Fibroblast of skin of right quadriceps (primary cell): ENCODE data around the gene CACNA1S.
A peak's percentile ranks its signal among the peaks of the same experiment; 100 is the strongest.

Source experiments
- DNase-seq: peaks from one replicate; pipeline ENCODE4 v3.0.0-alpha.2; 2013

CACNA1S gene

DNA sequence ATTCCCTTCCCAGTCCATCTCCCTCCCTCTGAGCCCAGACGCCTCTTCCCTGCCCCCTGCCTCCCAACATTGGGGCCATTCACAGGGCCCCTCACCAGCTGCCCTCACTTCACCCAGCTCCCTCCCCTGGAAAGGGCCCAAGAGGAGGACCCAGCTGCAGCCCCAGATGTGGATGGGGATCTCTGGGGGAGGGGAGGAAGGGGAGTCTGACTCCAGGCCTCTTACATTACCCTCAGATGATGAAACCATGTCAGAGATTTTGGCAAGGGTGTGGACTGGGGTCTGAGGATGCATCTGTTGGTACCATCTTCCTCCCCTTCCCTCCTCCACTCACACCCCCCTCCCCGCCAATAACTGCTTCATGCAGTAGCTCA, 87.6 kb downstream of the CACNA1S start:
- no peak for DNase-seq

DNA sequence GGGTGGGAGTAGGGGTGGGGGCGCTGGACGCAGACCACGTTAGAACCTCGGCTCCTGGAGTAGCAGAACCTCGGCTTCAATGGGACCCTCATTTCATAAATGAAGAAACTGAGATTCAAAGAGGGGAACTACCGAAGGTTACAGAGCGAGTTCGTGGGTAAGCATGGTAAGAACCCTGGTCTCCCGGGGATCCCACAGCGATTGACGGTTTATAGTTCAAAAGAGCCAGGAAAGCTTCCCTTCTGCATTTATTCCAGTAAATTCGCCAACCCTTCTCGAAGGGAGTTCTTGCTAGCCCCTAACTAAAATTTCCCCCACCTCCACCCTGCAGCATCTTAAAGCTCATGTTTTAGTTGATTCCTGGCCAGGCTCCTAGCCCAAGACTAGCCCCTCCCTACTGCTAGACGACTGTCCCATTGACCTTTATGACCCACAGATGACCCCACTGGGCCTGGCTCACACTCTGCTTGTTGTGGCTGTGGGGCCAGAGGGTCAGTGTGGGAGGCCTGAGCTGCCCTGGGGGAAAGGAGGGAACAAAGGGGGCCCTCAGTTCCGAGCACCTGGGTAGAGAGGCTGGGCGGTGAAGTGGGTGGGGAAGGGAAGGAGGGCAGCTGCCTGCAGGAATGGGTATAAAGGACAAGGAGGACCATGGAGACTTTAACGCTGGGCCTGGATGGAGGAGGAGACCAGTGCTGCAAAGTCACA, 88.2 kb downstream of the CACNA1S start:
- DNase-seq: no peak

DNA sequence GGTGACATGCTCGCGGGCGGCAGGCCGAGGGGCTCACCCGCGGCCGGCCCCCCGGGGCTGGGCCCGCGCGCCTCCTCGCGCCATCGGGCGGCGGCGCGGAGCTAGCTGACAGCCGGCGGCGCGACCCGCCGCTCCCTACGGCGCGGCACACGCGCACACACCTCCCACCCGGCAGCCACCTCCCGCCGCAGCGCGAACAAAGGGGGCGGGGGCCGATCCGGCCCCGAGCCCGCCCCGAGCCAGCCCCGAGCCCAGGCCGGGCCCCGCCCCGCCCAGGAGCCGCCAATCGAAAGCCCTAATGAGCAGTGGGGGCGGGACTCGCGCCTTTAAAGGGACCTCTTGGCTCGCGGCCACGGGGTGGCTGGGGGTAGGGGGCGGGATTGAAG, 88.7 kb downstream of the CACNA1S start, which contains the start of gene KIF21B:
Gene KIF21B (minus strand): TSS at position 198 of the 386 bp plus-strand sequence. CDS start 331 bp downstream, outside the sequence.
- DNase-seq: peak; percentile 75

DNA sequence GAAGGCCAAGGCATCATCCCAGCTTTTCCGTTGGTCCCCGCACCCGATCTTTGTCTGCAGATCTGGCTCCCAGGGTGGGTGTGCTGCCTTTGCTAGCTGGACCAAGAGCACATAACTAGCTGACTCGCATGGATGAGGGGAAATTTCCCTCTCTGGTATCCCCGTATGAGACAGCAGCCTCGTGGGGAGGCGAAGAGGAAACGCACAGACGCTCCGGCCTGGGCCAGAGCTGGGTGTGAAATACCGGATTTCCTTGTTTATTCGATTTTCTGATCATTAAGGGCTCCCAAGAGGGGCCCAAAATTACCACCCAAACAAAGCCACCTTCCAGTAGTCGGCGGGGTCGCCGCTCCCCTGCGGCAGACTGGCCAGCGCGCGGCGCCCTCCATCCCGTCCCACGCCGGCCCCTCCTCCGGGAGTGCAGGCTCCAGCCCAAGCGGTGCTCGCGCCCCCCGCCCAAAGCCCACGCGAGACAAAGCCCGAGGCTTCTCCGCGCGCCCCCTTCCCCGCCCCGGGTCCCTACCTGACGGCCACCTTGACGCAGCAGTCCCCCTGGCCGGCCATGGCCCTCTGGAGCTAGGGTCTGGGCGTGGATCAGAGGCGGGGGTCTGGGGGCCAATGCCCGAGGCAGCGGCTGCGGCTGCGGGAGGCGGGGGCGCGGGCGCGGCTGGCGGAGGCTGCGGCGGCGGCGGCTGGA, 89.3 kb downstream of the CACNA1S start:
- DNase-seq: no peak

DNA sequence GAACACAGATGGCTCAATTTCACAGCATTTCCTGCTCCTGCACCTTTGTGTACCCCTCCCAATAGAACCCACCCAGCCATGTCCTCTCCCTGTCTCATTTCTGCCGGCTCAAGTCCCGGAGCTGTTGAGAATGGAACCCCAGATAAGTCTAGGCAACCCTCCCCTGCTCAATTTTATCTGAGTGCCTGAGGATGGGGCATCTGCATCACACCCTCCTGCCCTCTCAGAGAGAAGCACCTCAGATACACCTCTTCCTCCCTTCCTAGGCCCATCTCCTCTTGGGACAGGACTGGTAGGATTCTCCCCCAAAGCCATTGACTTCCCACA, 89.8 kb downstream of the CACNA1S start:
- no peak for DNase-seq

DNA sequence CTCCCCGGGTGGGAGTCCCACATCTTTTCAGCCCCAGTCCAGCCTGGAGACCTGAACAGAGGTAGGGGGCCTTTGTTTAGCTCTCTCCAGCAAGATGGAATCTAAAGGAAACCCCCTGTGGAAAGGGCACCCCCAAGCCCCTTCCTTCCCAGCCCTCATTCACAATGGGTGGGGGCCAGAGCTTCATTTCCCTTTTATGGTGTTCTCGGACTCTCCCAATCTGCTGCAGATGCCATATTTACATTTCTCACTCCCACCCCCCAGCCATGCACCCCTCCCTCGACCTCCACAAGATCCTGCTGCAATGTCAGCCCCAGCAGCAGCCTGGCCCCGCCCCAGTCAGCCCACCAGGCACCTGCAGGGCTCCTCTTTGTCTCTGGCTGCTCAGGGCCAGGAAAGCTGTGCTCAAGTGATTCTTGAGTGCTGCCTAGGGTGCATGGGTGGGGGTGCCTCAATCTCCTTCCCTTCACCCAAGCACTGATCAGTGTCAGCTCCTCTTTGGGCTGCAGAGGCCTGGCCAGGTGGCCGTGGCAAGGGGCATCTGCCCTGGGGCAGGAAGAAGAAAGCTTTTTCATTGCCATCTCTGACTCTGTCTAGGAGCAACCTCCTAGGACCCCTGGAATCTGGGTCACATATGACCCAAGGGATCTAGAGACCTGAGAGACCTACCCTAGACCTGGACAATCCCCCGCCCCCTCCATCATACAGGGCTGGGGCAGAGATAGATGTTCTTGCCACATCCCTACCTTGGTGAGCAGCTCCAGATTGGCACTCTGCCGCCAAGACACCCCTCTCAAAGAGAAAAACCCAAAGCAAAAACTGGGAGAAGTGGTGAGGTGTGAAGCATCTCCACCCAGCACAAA, 90.4 kb downstream of the CACNA1S start:
- DNase-seq: no peak

DNA sequence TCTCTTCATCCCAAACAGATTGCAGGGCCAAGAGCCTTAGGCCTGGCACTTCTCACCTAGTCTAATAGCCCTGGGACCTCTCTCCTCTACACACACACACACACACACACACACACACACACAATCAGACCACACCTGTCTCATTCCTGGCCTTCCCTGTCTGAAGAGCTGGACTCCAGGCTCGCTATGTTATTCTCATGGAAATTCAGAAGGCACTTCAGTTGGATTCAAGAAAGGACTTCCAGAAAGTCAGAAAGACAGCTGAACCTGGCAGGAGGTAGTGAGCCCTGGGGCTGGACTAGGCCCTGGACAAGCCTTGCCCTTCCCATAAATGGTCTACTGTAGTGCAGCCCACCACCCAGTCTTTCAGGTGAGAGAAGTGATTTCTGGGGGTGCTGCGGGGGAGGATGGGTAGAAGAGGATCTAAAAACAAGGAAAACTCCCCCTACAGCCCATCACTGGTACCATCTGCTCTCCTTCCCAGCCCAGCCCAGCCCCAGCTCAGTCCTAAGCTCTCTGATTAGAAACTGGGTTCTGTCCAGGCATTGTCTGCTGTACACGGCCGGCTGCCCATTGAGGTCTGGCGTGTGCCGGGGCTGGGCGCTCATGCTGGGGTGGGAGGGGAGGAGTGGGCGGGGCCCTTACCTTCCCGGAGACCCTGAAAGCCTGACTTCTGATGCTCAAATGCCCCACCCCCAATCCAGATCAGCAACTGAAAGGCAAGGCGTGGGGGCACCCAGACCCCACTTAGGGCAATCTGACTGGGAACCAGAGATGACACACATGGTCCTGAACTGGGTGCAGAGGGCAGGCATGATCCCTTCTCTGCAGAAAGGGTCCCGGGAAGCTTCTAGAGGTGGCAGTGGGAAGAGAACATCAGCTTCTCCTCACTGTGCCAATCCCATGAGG, 91.3 kb downstream of the CACNA1S start:
- DNase-seq: no peak

DNA sequence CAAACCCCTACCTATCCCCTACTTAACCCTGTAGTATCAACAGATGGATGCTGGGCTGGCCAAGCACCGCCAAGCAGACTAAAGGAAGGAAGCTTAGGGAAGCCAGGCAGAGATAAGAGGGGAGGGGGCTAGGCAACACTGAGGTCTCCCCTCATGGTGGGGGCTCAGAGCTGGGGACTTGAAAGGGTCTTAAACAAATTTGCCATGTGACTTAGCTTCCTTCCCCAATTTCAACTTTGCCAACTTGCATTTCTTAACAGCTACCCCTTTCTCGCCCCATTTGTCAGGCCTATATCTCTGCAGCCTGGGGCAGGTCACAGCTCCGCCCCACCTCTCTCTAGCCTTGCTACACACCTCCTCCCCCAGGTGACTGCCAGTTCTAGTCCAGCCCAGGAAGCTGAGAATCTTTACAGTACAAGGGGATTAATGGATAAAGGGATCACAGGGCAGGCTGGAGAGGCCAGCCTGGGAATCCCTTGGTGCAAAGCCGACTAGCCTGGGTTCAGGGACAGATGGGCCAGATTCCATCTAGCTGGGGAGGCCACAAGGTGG, 92.1 kb downstream of the CACNA1S start:
- DNase-seq: no peak

DNA sequence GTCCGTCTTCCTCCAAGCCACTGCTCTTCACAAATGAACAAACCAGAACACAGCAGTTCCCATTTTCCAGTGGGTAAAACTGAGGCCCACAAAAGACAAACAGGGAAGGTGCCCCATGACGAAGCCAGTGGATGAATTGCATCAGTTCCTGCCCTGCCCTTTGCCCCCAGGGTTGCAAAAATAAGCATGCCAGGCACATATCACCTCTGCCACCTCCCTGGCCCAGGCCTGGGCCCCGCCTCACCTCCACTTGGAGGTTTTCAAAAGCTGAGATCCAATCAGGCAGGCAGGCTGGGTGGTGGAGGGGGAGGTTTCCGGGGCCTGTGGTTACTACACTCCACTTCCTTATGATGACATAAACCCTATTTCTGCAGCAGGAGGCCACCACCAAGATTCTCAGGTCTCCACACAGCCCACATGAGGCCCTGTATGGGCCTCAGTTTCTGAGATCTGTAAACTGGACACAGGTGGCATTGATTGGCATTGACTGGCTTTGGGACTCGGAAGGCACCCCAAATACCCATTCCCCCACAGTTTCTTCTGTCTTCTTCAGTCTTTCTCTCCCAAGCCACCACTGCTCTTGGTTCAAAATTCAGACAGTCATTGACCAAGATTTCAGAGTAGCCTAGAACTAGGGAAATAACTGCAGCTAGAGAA, 92.8 kb downstream of the CACNA1S start:
- DNase-seq: peak; percentile 64

DNA sequence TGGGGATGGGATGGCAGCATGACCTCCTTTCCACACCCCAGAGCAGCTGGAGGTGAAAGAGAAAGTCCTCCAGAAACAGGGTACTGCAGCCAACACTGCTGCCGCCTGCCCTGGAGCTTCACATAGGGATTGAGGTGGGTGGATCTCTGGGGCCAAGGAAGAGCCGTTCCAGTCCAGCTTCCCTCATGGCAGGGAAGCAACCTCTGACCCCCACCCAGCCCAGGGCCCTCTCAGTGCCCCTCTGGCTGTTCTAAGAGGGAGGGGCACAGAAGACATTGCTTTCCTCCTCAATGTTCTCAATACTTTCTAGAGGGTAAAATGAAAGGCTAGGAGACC, 94.4 kb downstream of the CACNA1S start:
- DNase-seq: no peak

DNA sequence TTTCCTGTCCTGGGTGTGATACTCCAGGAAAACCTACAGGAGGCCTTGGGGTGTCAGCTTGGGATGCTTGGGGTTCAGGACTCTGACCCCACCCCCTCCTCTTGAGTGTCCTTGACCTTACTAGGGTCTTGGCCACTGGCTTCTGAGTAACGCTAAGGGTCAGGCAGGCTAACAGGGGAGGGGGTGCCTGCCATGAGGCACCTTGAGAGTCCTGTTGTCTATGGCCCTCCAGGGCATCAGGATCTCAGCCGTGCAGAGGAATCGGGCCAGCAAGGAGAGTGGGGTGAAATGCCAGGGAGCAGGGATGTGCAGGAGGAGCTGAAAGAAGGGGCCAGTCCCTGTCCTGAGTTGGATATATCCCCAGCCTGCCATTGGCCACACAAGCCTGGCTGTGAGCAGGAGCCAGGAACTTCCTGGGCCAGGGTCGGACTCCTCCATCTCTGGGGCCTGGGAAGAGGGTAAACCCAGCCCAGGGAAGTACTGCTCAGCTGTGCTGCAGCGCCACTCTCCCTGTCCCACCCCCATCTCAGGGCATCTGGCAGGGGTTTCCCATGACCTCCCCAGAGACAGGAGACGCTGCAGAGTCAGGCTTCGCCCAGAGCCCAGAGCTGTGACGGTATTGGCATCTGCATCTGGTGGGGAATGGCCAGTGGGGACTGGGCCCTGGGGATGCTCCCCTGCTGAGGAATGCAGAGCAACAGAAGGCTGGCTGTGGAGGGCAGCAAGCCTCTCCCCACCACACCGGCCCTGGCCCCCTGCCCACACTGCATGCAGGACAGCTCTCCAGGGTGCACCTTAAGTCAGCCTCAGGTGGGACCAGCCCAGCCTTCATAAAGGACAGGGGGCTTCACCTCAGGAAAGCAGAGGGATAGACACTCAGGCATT, 95.0 kb downstream of the CACNA1S start:
- DNase-seq: peak; percentile 34

DNA sequence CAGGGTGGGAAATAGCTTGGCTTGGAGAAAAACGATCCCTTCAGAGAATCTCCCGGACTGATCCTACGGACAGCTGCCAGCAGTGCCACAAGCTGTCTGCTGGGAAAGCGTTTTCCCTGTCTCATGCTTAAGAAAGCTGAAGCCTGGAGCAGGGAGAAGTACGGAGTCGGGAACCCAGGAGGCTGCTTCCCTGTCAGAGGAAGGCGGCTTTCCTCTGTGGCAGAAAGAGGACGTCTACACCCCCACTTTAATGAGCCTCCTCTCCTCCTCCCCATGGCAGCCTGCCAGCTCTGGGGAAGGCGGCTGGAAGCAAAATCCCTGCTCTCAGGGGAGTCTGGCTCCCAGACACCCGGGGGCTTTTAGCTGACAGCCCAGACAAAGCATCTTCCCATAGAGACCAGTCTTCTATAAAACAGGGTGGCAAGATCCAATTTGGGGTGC, 96.0 kb downstream of the CACNA1S start:
- DNase-seq: peak; percentile 64

DNA sequence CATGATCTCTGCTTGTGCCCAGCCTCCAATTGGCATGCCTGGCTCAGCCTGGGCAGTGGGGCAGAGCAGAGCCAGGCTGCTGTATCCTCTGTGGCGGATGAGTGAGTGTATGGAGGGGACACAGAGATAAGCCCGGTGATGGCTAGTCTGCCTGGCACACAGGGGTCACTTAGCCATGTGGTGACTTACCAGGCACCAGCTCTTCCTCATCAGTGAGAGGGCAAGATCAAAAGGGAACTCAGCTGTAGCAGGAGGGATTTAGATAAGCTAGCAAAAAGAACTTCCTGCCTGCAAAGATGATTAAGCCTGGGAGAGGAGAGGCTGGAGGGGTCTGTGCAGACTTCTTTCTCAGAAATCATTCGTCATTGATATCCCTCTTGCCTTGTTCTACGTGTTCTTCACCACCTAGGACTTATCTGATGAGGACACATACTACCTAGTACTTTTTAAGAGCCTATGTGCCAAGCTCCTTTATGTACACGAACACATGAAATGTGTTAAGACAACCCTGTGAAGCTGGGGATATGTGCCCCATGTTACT, 96.6 kb downstream of the CACNA1S start:
- no peak for DNase-seq

DNA sequence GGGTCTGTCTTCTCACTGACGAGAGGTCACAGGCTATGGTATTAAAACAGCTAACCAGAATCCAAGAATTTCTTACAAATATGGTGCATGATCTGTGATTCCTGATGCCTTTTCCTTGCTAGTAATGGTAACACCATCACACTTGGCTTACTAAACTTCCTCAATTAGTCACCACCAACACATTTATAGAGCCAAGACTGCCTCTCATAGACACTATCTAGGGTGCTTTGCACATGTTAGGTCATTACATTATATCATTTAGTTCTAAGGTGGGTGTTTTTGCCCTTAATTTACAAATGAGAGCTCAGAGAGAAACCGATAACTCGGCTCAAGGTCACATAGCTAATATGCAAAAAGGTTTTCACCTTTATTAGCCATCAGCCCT, 97.4 kb downstream of the CACNA1S start:
- DNase-seq: no peak

DNA sequence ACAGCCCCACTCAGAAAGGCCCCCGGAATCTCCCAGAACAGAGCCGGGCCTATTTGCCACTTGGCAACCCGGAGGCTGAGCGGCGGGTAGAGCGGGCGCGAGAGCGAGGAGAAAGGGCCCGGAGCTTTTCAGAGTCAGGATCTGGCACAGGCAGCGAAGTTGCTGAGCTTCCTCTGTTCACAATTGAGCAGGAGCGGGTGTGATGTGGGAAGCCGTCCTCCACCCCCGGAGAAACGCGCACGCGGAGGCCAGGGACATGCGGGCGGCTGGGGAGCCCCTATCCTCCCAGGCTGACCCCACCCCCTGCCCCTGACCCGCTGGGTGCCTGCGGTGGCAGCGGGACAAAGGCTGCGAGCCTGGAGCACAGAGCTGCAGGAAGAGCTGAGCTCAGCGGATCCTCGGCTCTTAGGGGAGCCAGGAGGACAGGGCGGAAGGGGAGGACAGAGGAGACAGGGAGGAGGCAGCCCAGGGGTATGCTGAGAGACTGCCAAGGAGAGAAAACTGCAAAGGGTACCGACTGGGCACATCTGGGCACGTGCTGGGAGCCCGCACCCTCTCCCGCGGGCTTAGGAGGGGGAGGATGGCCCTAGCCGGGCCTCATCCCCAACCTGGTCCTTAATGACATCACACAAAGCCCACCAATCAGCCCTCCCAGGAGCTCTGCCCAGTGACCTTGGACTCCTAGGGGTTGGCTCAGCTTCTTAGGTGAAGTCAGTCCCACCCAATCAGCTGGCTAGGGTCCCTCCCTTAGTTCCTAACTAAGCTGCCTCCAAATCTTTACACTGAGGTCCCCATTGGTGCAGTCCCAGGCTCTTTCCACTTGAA, 98.0 kb downstream of the CACNA1S start:
- DNase-seq: no peak

DNA sequence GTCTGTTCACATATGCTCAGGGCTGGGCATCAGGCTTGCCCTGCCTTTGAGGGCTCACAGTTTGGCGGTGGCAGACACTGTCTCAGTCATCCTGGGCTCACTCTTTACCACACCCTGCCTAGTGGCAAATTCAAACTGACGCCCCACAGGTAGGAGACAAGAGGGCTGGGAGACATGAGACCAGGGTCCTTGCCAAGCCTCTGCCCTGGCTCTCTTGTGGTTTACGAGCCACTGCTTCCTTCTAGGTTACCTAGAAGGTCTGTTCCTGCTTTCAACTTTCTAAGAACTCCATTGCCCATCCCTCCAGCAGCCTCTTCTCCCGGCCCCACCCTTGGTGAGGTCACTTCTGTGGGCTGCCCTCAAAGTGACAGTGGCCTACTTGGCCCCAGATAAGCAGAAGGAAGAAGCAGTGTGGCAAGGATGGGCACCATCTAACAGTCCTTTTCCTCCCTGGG, 99.2 kb downstream of the CACNA1S start:
- no peak for DNase-seq

DNA sequence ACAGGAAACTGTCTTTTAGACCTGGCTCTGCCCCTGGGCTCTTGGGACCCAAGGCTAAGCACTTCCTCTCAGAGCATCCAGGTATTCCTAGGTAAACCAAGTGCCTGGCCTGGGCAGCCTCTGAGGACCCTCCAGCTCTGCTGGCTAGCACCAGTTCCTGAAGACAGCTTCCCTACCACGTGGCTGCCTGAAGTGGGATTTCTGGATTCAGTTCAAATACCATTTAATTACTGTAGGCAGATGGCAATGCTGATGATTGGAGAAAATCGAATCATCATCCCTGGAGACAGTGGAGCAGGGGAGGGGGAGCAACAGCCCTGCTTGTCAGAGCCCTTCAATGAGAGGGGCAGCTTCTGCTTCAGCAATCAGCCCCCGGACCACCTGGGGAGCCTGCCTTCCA, 100.6 kb downstream of the CACNA1S start:
- DNase-seq: no peak

DNA sequence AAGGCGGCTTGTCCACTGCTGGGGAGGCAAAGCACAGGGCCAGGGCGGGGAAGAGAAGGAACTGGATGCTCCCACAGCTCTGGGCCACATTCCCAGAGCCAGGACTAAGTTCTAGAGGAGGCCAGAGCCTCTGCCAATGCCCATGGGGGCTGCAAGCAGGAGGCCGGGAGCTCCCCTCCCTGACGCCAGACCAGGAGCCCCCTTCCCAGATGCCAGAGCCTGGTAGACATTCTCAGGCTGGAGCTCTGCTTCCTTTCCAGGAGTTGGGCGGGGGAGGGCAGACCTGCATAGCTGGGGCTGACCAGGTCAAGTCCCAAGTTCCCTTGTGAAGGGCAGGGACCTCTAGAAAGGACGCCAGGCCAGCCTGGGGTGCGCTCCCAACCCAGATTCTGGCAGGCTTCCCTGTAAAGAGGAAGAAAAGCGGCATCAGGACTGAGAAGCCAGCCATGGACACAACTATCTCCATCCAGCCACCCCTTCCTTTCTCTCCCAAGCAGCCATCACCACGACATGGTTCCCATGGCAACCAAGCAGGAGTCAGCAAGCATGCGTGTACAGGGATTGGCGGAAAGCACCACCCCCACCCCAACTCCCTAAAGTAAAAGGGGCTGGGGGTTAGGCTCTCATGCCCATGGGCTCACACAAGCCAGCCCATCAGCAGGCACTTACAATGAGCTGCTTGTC, 102.1 kb downstream of the CACNA1S start:
- DNase-seq: no peak
